Measurements from ENCODE around the gene ADAMTSL2.

Gene ADAMTSL2

DNA sequence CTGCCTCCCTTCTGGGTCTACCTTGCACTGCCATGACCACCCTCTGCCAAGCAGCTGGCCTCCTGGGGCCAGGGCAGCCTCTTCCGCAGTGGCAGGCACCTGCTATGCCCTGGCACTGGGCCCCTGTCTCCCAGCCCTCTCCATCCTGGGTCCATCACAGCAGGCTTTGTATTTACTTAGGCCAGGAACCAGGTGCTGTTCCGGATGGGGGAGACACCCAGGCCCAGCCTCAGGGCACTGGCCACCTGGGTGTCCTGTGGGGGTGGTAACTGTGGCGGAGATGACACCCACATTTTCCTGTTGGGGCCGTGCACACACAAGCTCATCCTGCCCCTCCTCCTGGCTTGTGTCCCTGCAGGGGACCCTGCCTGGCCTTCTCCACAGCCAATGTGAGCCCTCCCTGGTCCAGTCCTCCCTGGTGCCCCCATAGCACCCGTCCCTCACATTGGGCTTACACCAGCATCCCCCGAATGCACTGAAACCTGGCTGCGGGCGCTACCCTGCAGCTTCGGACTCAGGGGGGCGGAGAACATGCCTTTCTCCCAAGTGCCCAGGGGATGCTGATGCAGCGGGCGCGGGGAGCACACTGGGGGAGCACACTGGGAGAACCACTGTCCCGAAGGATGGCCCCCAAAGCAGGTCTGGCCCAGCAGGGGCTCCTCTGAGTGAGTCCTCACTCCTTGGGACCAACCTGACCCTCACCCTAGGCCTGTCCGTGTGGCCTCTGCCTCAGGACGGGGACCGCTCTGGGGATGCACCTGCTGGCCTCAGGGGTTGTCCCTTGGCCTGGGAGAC lies 56.8 kb downstream of the ADAMTSL2 start:
- ATAC-seq, result no peak

DNA sequence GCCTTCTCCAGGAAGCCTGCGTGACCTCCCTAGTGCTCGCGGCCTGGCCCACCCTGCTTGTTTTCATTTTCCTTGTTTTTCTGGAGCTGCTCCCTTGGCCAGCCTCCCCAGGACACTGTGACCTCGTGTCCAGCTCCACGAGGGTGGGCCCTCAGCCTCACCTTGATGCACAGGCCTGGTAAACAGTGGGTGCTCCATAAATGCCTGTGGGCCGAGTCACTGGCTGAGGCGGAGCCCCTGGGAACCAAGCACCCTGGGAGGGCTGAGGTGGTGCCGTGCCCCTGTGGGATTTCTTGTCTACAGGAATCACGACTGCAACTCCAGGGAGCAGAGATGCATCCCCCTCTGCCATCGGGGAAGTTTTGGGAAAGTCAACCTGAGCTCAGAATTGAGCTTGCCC lies 57.5 kb downstream of the ADAMTSL2 start:
- no peak for ATAC-seq

DNA sequence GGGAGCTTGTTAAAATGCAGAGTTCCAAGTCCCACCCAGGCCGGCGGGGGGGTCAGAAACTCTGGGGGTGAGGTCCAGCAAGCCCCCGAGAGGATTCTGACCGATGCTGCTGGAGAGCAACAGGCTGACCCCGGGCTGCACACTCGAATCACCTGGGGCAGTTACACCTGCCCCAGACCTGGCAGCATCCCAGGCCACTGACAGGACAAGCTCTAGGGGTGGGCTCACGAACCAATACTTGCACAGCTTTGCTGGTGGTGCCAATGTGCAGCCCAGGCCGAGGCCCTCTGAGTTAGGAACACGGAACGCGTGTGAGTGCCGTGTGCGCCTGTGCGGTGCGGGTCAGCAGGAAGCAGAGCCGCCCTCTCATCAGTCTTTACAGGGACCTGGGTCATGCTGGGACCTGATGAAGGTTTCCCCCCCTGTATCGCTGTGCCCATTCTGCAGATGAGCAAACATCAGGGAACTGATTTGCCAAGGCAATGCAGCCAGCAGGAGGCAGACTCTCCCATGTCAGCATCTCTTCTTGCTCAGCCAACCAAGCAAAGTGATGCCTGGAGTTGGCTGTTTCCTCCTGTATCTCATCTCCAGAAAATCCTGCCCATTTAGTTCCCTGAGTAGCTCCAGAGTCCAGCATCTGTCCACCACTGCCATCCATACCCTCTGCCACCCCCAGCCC lies 58.4 kb downstream of the ADAMTSL2 start:
- ATAC-seq, result no peak

GRCh38 chr9:133593587-133594253 lies 59.2 kb downstream of the ADAMTSL2 start:
- no peak for ATAC-seq

GRCh38 chr9:133594310-133594709 lies 59.8 kb downstream of the ADAMTSL2 start:
- ATAC-seq, result no peak

DNA sequence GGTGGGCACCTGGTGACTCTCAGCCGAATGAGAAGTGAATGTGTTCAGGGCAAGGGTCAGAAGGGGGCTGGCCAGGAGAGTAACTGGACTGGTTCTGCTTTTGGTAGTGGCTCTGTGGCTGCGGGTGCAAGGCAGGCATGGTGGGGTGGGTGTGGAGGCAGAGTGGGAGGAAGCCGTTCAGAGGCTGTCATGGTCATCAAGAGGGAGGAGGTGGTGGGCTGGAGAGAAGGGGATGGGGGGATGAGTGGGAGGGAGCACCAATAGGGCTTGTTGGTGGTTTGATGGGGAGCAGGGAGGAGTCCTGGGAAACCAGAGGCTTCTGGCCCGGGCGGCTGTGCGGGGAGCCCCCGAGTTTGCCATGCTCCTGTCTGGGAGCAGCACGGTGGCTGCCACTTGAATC lies 61.4 kb downstream of the ADAMTSL2 start:
- ATAC-seq, result no peak

GRCh38 chr9:133597316-133597957 lies 62.9 kb downstream of the ADAMTSL2 start:
- no peak for ATAC-seq

DNA sequence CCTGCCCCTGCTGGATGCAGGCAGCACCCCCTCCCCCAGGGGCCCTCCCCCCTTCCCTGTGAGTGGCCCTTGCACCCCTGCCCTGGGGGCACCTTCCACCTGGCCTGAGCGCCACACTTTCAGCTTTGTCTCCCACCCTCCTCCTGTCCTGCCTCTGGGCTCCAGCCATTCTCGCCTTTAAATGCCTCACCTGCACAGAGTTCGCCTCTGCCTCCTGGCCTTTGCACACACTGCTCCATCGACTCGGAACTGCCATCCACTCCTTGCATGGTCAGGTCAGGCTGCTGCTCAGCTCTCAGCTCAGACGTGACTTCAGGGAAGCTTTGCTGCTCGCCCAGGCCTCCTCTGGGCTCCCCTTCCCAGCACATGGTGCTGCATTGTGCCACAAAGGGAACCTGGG lies 64.5 kb downstream of the ADAMTSL2 start:
- ATAC-seq, result no peak

- ATAC-seq, result no peak
These were observed 65.1 kb downstream of the ADAMTSL2 start for GRCh38 chr9:133599470-133600173.

GRCh38 chr9:133600739-133601138 lies 66.2 kb downstream of the ADAMTSL2 start:
- no peak for ATAC-seq

GRCh38 chr9:133601746-133602145 lies 67.2 kb downstream of the ADAMTSL2 start:
- ATAC-seq, result no peak

- ATAC-seq, result no peak
These were observed 67.8 kb downstream of the ADAMTSL2 start for GRCh38 chr9:133602277-133602676.

DNA sequence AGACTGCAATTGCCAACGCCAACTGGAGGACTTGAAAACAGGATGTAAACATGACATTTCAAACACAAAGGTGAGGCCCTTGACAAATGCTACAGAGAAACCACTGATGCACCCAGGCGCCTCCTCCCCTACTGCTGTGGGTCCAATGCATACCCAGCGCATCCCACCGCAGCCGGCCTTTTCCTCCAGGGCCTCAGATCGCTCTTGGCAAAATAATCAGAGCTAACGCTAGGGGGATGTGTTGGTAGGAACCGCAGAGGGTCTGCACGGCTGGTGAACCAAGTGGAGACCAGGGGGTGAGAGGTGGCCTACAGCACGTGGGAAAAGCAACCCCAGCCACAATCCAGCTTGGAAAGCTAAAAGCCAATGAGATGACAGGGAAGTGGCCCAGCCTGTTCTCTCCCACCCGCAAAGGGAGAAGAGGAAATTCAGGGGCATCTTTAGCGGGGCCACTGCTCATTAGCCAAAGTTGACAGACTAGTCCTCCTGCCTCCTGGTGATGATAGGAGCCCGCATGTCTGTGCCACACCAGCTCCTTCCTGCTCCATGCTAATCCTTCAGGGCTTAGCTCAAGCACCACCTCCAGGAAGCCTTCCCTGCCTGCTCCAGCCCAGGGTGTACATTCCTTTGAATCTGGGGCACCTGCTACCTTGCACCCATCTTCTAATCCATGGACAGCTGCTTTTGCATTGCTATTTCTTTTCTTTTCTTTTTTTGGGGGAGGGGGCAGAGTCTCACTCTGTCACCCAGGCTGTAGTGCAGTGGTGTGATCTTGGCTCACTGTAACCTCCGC lies 68.8 kb downstream of the ADAMTSL2 start:
- ATAC-seq, result no peak

DNA sequence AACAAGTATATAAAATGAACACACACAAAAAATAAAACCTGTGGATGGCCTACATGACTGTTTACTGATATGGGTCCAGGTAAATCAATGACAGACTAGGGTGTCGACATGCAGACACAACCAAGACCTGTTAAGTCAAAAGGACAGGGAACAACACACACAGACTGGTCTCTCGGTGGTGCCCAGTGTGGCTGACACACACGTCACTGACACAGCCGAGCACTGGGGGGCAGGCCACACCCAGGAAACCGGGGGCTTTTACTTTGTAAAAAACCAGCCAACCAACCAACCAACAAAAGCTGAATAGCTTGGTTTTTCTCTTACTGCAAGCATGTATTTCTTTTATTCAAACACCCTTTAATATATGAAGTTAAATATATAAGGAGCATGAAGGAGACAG lies 69.7 kb downstream of the ADAMTSL2 start:
- no peak for ATAC-seq

DNA sequence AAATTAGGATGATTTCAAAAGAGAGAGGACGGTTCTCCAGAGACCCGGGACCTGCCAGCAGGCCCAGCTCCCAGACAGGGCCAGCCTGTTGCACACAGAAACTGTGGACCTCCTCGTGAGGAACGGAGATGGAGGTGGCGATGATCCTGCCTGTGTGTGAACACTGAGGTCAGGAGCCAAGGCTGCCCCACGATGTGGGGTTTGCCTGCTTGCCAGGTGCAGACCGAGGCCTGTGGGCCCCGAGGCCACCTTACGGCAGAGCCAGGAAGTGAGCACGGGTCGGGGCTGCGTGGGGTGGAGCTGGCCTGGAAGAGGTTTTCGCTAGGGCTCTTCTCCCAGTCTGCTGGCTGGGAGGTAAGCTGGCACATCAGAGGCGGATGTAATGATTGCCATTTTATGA lies 70.4 kb downstream of the ADAMTSL2 start:
- no peak for ATAC-seq

- ATAC-seq, result no peak
These were observed 70.9 kb downstream of the ADAMTSL2 start for GRCh38 chr9:133605446-133605845.

DNA sequence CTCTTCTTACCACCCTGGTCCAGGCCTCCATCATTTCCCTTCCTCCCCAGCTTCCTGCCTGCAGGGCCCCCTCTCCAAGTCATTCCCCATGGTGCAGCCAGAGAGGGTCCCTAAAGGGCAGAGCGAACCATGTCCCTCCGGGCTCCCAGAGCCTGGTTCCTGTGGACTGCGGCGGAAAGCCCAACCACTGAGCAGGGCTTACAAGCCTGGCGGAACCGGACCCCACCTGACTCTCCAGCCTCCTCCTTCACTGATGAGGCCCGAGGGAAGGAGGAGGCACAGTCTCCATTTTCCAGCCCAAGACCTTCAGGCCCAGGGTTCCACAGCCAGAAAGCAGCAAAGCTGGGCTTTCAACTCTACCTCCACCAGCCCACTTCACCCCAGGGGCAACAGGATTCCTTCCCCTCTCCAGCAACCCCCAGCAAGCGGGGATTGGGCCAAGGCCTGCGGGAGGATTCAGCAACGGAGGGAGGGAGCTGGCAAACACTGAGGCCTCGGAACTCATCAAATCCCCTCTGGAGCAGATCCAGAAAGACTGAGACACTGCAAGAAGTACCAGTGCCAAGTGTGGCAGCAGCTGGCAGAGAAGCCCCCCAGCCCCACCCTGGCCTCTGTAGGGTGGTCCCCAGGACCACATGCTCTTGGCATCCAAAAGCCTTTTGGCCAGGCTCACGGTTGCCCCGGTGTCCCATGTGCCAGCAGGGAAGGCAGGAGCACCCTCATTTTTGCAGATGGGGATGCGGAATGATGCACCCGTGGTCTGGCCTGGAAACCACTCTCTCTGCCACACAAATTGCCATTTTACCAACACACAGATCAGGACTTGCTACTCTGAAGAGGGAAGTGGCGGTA lies 71.6 kb downstream of the ADAMTSL2 start:
- ATAC-seq, result no peak

DNA sequence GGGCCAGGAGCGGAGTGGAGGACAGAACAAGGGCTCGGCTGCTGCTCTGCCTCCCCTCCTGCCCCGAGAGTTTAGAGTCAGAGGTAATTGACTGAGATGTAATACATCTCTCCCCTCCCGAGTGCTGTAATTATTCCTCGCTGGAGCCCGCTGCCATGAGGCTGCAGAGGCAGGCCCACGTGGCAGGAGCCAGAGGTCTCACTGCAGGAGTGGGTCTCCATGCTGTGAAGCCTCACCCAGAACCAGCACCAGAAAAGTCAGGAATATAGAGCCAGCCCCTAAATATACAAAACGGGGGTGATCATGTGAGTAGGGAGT lies 72.2 kb downstream of the ADAMTSL2 start:
- no peak for ATAC-seq

GRCh38 chr9:133607381-133607780 lies 72.9 kb downstream of the ADAMTSL2 start:
- ATAC-seq, result no peak

- no peak for ATAC-seq
These were observed 73.5 kb downstream of the ADAMTSL2 start for GRCh38 chr9:133607976-133608375.

DNA sequence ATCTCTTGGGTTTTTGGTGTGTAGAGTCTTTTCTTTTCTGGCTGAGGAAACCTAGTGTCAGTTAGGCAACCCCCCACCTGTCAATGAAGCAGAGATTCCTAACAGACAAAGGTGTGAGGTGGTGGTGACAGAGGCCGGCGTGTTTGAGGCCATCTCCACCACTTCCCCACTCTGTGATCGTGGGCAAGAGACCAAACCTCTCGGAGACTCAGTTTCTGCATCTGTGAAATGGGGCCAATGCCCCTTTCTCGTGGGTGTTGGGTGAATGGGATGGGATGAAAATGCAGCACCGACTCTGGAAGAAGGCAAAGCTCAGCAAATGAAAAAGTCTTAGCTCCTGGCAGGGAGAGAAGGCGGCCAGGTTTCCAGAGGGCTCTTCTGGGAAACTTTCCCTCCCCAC lies 73.9 kb downstream of the ADAMTSL2 start:
- no peak for ATAC-seq
